ENCODE results near the gene LRRC7.

GRCh38 chr1:69967245-69967766 is 399.6 kb downstream of the LRRC7 start:
- TF ChIP-seq NANOG (IDR thresholded peaks at IDR 0.05; ENCODE audit: insufficient read depth, low read depth, low read length, poor library complexity, severe bottlenecking) (no peak), SP1 (IDR thresholded peaks at IDR 0.05; ENCODE audit: low read depth, low read length) (no peak), POLR2A (IDR thresholded peaks at IDR 0.05; ENCODE audit: control extremely low read depth in 1 of 2, low read depth in 2 of 2, low read length in 2 of 2) (no peak), EP300 (IDR thresholded peaks at IDR 0.05; ENCODE audit: borderline replicate concordance in 1 of 2, low read depth in 2 of 2, low read length in 2 of 2) (no peak)
